ENCODE results near the gene DPYSL3. TPM values are rescaled to one million over a fixed set of nuclear protein-coding genes. Genes with fewer than 3 reads are reported as not detected.

DPYSL3 gene
- total RNA-seq, 4 donors from 2014 or later = 121 to 213 (median 168) TPM

DNA sequence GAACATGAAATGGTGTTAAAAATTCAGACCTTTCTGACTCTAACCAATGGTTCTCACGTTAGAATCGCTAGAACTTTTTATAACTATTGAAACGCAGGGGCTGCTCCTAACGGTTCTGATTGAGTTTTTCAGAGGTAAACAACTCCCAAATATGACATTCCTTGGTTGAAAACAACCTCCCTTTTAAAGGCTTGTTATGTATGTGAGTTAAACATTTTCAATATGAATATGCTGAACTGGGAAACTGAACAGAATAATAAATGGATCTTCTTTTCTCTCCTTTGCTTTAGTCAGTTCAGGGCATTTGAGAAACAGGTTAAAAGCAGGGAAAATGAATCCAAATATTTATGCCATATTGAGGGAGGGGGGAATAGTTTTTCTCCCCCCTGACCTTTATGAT is 13.2 kb upstream of the DPYSL3 start:
- H3K36me3 ChIP-seq = no peaks in the 10 kb centered on the region
- no peaks in the 10 kb centered on the region for H3K9me3 ChIP-seq
- H3K4me3 ChIP-seq = no peak overlapping the region
- intact Hi-C loops (cut with DNase I; ENCODE audit: low total_unique reads) = no loop called here
- DNase-seq = no peak
- no peak for TF ChIP-seq CTCF (IDR thresholded peaks at IDR 0.05)
- TF ChIP-seq POLR2A (IDR thresholded peaks at IDR 0.05) = no peak
- H3K27me3 ChIP-seq = no peaks in the 10 kb centered on the region
- no peak overlapping the region for H3K27ac ChIP-seq
- H3K4me1 ChIP-seq = no peaks in the 10 kb centered on the region

DNA sequence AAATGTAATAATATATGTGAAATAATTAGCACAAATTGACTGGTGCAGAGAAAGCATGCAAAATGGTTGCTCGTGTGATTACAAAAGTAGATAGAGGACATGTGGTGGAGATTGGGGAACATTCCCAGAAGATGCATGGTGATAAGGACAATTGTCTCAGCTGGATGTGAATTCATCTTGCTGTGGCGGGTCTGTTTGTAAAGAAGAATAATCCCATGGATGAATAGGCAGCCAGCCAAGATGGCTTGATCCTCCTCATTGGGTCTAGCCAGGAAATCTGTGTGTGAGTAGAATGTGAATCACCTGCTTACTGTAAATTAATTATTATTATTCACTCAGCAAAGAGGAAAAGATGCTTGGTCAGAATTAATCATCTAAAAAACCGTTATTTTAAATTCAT is 12.6 kb upstream of the DPYSL3 start:
- no peak for TF ChIP-seq CTCF (IDR thresholded peaks at IDR 0.05)
- TF ChIP-seq POLR2A (IDR thresholded peaks at IDR 0.05) = no peak
- Histone ChIP-seq H3K36me3 (no peaks in the 10 kb centered on the region), H3K4me3 (no peak overlapping the region), H3K27me3 (no peaks in the 10 kb centered on the region), H3K4me1 (no peaks in the 10 kb centered on the region), H3K9me3 (no peaks in the 10 kb centered on the region), H3K27ac (no peak overlapping the region)
- no peak for DNase-seq
- intact Hi-C loops (cut with DNase I; ENCODE audit: low total_unique reads) = no loop called here

GRCh38 chr5:147520450-147520849 is 10.6 kb upstream of the DPYSL3 start:
- Histone ChIP-seq H3K4me3 (no peak overlapping the region), H3K9me3 (no peaks in the 10 kb centered on the region), H3K36me3 (no peaks in the 10 kb centered on the region), H3K27ac (no peak overlapping the region), H3K4me1 (no peaks in the 10 kb centered on the region), H3K27me3 (no peaks in the 10 kb centered on the region)
- TF ChIP-seq CTCF (IDR thresholded peaks at IDR 0.05) (no peak), POLR2A (IDR thresholded peaks at IDR 0.05) (no peak)
- intact Hi-C loops (cut with DNase I; ENCODE audit: low total_unique reads) = no loop called here
- DNase-seq = no peak

- no peak for DNase-seq
- Histone ChIP-seq H3K4me3 (no peak overlapping the region), H3K9me3 (no peaks in the 10 kb centered on the region), H3K4me1 (no peaks in the 10 kb centered on the region), H3K27ac (no peak overlapping the region), H3K36me3 (no peaks in the 10 kb centered on the region), H3K27me3 (no peaks in the 10 kb centered on the region)
- intact Hi-C loops (cut with DNase I; ENCODE audit: low total_unique reads) = no loop called here
- TF ChIP-seq POLR2A (IDR thresholded peaks at IDR 0.05) (no peak), CTCF (IDR thresholded peaks at IDR 0.05) (no peak)
Observed at GRCh38 chr5:147519380-147519779, 9.5 kb upstream of the DPYSL3 start.

DNA sequence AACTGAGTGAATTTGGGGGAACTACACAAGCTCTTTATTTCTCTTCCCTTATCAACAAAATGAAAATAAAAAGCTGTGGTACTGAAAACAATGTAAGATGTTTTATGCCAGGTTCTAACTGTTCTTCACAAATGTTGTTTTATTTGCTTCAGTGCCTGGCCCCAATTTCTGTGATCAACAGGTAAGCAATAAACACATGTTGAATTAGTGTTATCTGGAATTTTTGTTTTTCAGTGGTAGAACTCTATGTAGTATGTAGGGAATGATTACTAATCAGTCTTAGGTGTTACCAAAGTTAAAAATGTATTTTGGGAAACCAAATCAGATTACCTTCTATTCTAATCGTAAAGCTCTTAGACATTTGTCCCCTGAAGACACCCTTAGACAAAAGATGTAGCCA is 7.5 kb upstream of the DPYSL3 start:
- TF ChIP-seq POLR2A (IDR thresholded peaks at IDR 0.05) (no peak), CTCF (IDR thresholded peaks at IDR 0.05) (no peak)
- intact Hi-C loops (cut with DNase I; ENCODE audit: low total_unique reads) = no loop called here
- H3K4me1 ChIP-seq = no peaks in the 10 kb centered on the region
- no peak overlapping the region for H3K27ac ChIP-seq
- H3K36me3 ChIP-seq = no peaks in the 10 kb centered on the region
- no peak overlapping the region for H3K4me3 ChIP-seq
- H3K27me3 ChIP-seq = no peaks in the 10 kb centered on the region
- no peaks in the 10 kb centered on the region for H3K9me3 ChIP-seq
- DNase-seq = no peak
